AML-193 (cell line): ENCODE data around the gene HNF1B.
"Not testable (repeated sequence)": the region's sequence is repeated elsewhere in the genome, so short reads cannot be mapped to it uniquely, and the experiment has no call there.

Experiments
- DNase-seq, 2 experiments: peaks; one replicate each; lab custom pipeline; 2025; lab: John Stamatoyannopoulos, UW

HNF1B gene

GRCh38 chr17:37701496-37701898 is 43.4 kb downstream of the HNF1B start:
- peak; percentile 84 to 85 for DNase-seq

- DNase-seq = no peak
These were observed 44.0 kb downstream of the HNF1B start for GRCh38 chr17:37700881-37701280.

GRCh38 chr17:37699285-37699973 is 45.4 kb downstream of the HNF1B start:
- no peak for DNase-seq

GRCh38 chr17:37698911-37699255 is 46.0 kb downstream of the HNF1B start:
- DNase-seq = no peak

GRCh38 chr17:37698132-37698910 is 46.5 kb downstream of the HNF1B start:
- DNase-seq = no peak

GRCh38 chr17:37697381-37697780 is 47.5 kb downstream of the HNF1B start:
- DNase-seq = no peak

GRCh38 chr17:37696366-37696765 is 48.5 kb downstream of the HNF1B start:
- no peak for DNase-seq

GRCh38 chr17:37695726-37696125 is 49.1 kb downstream of the HNF1B start:
- no peak for DNase-seq

- DNase-seq = no peak
These were observed 50.1 kb downstream of the HNF1B start for GRCh38 chr17:37694734-37695133.

GRCh38 chr17:37693328-37693727 is 51.5 kb downstream of the HNF1B start:
- no peak for DNase-seq

- DNase-seq = no peak
These were observed 53.1 kb downstream of the HNF1B start for GRCh38 chr17:37691807-37692206.

GRCh38 chr17:37689317-37689716 is 55.5 kb downstream of the HNF1B start:
- DNase-seq = no peak

- no peak for DNase-seq
These were observed 61.3 kb downstream of the HNF1B start for GRCh38 chr17:37683454-37683984.

- no peak for DNase-seq
These were observed 62.9 kb downstream of the HNF1B start for GRCh38 chr17:37682007-37682406.

GRCh38 chr17:37679995-37680394 is 64.9 kb downstream of the HNF1B start:
- not testable (repeated sequence) for DNase-seq

- DNase-seq = no peak
These were observed 66.8 kb downstream of the HNF1B start for GRCh38 chr17:37678036-37678435.

- DNase-seq = no peak
These were observed 67.8 kb downstream of the HNF1B start for GRCh38 chr17:37677021-37677420.

- DNase-seq = no peak
These were observed 68.5 kb downstream of the HNF1B start for GRCh38 chr17:37676115-37676925.

- DNase-seq = no peak
These were observed 70.3 kb downstream of the HNF1B start for GRCh38 chr17:37674511-37674910.

GRCh38 chr17:37673386-37673785 is 71.5 kb downstream of the HNF1B start:
- DNase-seq = no peak

GRCh38 chr17:37672548-37673078 is 72.2 kb downstream of the HNF1B start:
- DNase-seq = no peak

GRCh38 chr17:37671824-37672547 is 72.9 kb downstream of the HNF1B start:
- DNase-seq = no peak
